Gastrocnemius medialis (tissue), 4 donors: Measurements from ENCODE around the gene PPP1R7. TPM values are rescaled to one million over a fixed set of nuclear protein-coding genes. Genes with fewer than 3 reads are reported as not detected.

Source experiments
- ATAC-seq, 2 donors: fragments of 150-250 bp; one replicate each; pipeline ENCODE4 v1.9.1; 2016
- DNase-seq, 2 donors: peaks; one replicate each; pipeline ENCODE4 v3.0.0-alpha.2; 2019
- H3K27ac ChIP-seq, 4 donors: fragments of 200-600 bp; sonication (generic); 1 replicate in 1 of 4; 2 replicates in 3 of 4; pipeline ENCODE4 v1.5.1; 2016 to 2018; ENCODE audit warnings: mild to moderate bottlenecking in 2 of 4, moderate library complexity in 1 of 4
- H3K27me3 ChIP-seq, 3 donors: fragments of 200-600 bp; sonication (generic) in 2 of 3; 1 replicate in 1 of 3; 2 replicates in 2 of 3; pipeline versions ENCODE4 v1.5.1 to v1.6.0; 2016 to 2019; ENCODE audit warnings: mild to moderate bottlenecking in 1 of 3, moderate library complexity in 1 of 3
- H3K36me3 ChIP-seq, 2 donors: fragments of 200-600 bp; sonication (generic) in 1 of 2; one replicate each; pipeline ENCODE4 v1.5.1; 2017 to 2018
- H3K4me1 ChIP-seq, 2 donors: fragments of 200-600 bp; sonication (generic) in 1 of 2; one replicate each; pipeline ENCODE4 v1.5.1; 2016 to 2017; ENCODE audit warnings: mild to moderate bottlenecking in 2 of 2
- H3K4me3 ChIP-seq, 4 donors: fragments of 200-600 bp; sonication (generic) in 3 of 4; 1 replicate in 1 of 4; 2 replicates in 3 of 4; pipeline ENCODE4 v1.5.1; 2016 to 2019; ENCODE audit warnings: mild to moderate bottlenecking in 2 of 4
- H3K9me3 ChIP-seq, 3 donors: fragments of 200-600 bp; sonication (generic) in 2 of 3; 1 replicate in 1 of 3; 2 replicates in 2 of 3; pipeline ENCODE4 v1.5.1; 2016 to 2019
- CTCF ChIP-seq, 5 experiments: fragments of 450-650 bp in 3 of 5; fragments of 200-600 bp in 2 of 5; sonication (generic) in 2 of 5; IDR thresholded peaks in 4 of 5; conservative IDR thresholded peaks in 1 of 5; 1 replicate in 4 of 5; 2 replicates in 1 of 5; pipeline ENCODE4 v1.5.1; 2016 to 2019; ENCODE audit warnings: antibody characterized with exemption in 5 of 5, mild to moderate bottlenecking in 3 of 5, moderate library complexity in 3 of 5
- POLR2A ChIP-seq, 2 donors: fragments of 450-650 bp; IDR thresholded peaks; one replicate each; pipeline ENCODE4 v1.6.1; 2017; ENCODE audit warnings: antibody characterized with exemption in 2 of 2, mild to moderate bottlenecking in 2 of 2, moderate library complexity in 2 of 2
- in situ Hi-C, 4 donors: fragments of 200-750 bp; cut with MboI; loops; one replicate each; pipeline versions ENCODE4 v1.15.0 to v1.8.0; 2017; ENCODE audit warnings: low sequenced_read_pairs in 4 of 4
- intact Hi-C: fragments of 100-400 bp; cut with DNase I; formaldehyde crosslinking; loops from one replicate; pipeline ENCODE4 v1.15.1; 2023; ENCODE audit warnings: low total_unique reads
- total RNA-seq, 4 donors: library from RNA; depleted of rRNA; stranded (reverse); fragments of >200 nt; gene quantifications; one replicate each; pipeline versions ENCODE4 v1.1.0 to v1.2.3, GENCODE V29; 2016

The PPP1R7 gene
- total RNA-seq, 4 donors from 2014 or later, result 58.6 to 87.8 (median 67.2) TPM

- DNase-seq (no peak), ATAC-seq (no peak)
- in situ Hi-C loops, result no loop called here
- H3K27me3 ChIP-seq, result no peaks in the 10 kb centered on the region
- H3K4me1 ChIP-seq, result no peaks in the 10 kb centered on the region
- no peak overlapping the region for H3K27ac ChIP-seq
- intact Hi-C loops, result no loop called here
- H3K4me3 ChIP-seq, result no peak overlapping the region
- TF ChIP-seq POLR2A (IDR thresholded peaks at IDR 0.05) (no peak), CTCF (IDR thresholded peaks at IDR 0.05 in 4 of 5, conservative IDR thresholded peaks at IDR 0.05 in 1 of 5) (no peak)
- no peaks in the 10 kb centered on the region for H3K9me3 ChIP-seq
- peaks cover 0 to 12% of the 10 kb centered on the region in 2 donors for H3K36me3 ChIP-seq
Measured at GRCh38 chr2:241187101-241187917, 37.0 kb downstream of the PPP1R7 start.

- H3K36me3 ChIP-seq, result peaks cover 0 to 7% of the 10 kb centered on the region in 2 donors
- no peaks in the 10 kb centered on the region for H3K9me3 ChIP-seq
- H3K27ac ChIP-seq, result no peak overlapping the region
- TF ChIP-seq POLR2A (IDR thresholded peaks at IDR 0.05), result no peak
- ATAC-seq (no peak), DNase-seq (no peak)
- H3K27me3 ChIP-seq, result no peaks in the 10 kb centered on the region
- H3K4me1 ChIP-seq, result no peaks in the 10 kb centered on the region
- H3K4me3 ChIP-seq, result no peak overlapping the region
- in situ Hi-C loops, result no loop called here
- intact Hi-C loops, result no loop called here
Measured at GRCh38 chr2:241187918-241188234, 37.6 kb downstream of the PPP1R7 start.

- no peaks in the 10 kb centered on the region for H3K9me3 ChIP-seq
- no peak within 1 kb of the TSS for H3K4me3 ChIP-seq
- H3K27me3 ChIP-seq, result no peaks in the 10 kb centered on the region
- intact Hi-C loops, result no loop called here
- no peaks in the 10 kb centered on the region for H3K4me1 ChIP-seq
- ATAC-seq, result no peak
- H3K36me3 ChIP-seq, result peaks cover 0 to under 1% of the 10 kb centered on the region in 2 donors
- no peak within 1 kb of the TSS for H3K27ac ChIP-seq
- no peak for DNase-seq
- in situ Hi-C loops, result no loop called here
- TF ChIP-seq CTCF (IDR thresholded peaks at IDR 0.05 in 4 of 5, conservative IDR thresholded peaks at IDR 0.05 in 1 of 5) (no peak), POLR2A (IDR thresholded peaks at IDR 0.05) (no peak)
Measured at GRCh38 chr2:241188361-241189092, 38.3 kb downstream of the PPP1R7 start, which contains the start of gene ANO7. TSS of gene ANO7 (plus strand) at chr2:241188677. CDS start at chr2:241190064, 1,387 bp downstream.

GRCh38 chr2:241189093-241189855 lies 39.0 kb downstream of the PPP1R7 start:
- Histone ChIP-seq H3K27ac (no peak overlapping the region), H3K27me3 (no peaks in the 10 kb centered on the region), H3K9me3 (no peaks in the 10 kb centered on the region), H3K36me3 (no peaks in the 10 kb centered on the region), H3K4me3 (no peak overlapping the region), H3K4me1 (no peaks in the 10 kb centered on the region)
- ATAC-seq, result no peak
- intact Hi-C loops (no loop called here), in situ Hi-C loops (no loop called here)
- DNase-seq, result no peak
- no peak for TF ChIP-seq CTCF (IDR thresholded peaks at IDR 0.05 in 4 of 5, conservative IDR thresholded peaks at IDR 0.05 in 1 of 5)
- no peak for TF ChIP-seq POLR2A (IDR thresholded peaks at IDR 0.05)

- intact Hi-C loops (no loop called here), in situ Hi-C loops (no loop called here)
- Histone ChIP-seq H3K4me1 (no peaks in the 10 kb centered on the region), H3K36me3 (no peaks in the 10 kb centered on the region), H3K9me3 (no peaks in the 10 kb centered on the region), H3K27ac (no peak overlapping the region), H3K4me3 (no peak overlapping the region), H3K27me3 (no peaks in the 10 kb centered on the region)
- no peak for DNase-seq
- ATAC-seq, result no peak
- TF ChIP-seq POLR2A (IDR thresholded peaks at IDR 0.05) (no peak), CTCF (IDR thresholded peaks at IDR 0.05 in 4 of 5, conservative IDR thresholded peaks at IDR 0.05 in 1 of 5) (no peak)
Measured at GRCh38 chr2:241189856-241190201, 39.6 kb downstream of the PPP1R7 start.
